D721Med (cell line): ENCODE measurements around the gene SCN1A.
A peak's percentile ranks its signal among the peaks of the same experiment; 100 is the strongest.

ENCODE experiments used
- DNase-seq: peaks from one replicate; pipeline ENCODE4 v3.0.0; 2011; ENCODE audit warnings: low spot score; ENCODE audit not compliant: insufficient read length
- FAIRE-seq: peaks from 2 replicates; lab custom pipeline; 2011; peaks lifted over from hg19 to GRCh38; lab: Jason Lieb, UNC
- CTCF ChIP-seq: IDR thresholded peaks from 2 replicates; pipeline ENCODE4 v1.5.1; 2012; ENCODE audit warnings: mild to moderate bottlenecking, control low read depth; ENCODE audit not compliant: insufficient read depth; ENCODE audit errors: missing control alignments

The SCN1A gene

GRCh38 chr2:166135152-166135848 lies 7.5 kb upstream of the SCN1A start:
- DNase-seq: no peak
- no peak for FAIRE-seq
- no peak for TF ChIP-seq CTCF

- DNase-seq (no peak), FAIRE-seq (peak; percentile 38)
- no peak for TF ChIP-seq CTCF
Observed at GRCh38 chr2:166134252-166135151, 6.7 kb upstream of the SCN1A start.

- DNase-seq (no peak), FAIRE-seq (no peak)
- TF ChIP-seq CTCF: no peak
Observed at GRCh38 chr2:166133653-166134052, 5.8 kb upstream of the SCN1A start.

- FAIRE-seq: no peak
- no peak for DNase-seq
- no peak for TF ChIP-seq CTCF
Observed at GRCh38 chr2:166128156-166128505, 311 bp upstream of the SCN1A start.

- no peak for TF ChIP-seq CTCF
- no peak for FAIRE-seq
- no peak for DNase-seq
Observed at GRCh38 chr2:166126007-166126639, 1.7 kb downstream of the SCN1A start.

GRCh38 chr2:166125557-166125956 lies 2.3 kb downstream of the SCN1A start:
- FAIRE-seq (no peak), DNase-seq (no peak)
- no peak for TF ChIP-seq CTCF
